GM15510 (cell line): ENCODE measurements around the gene TAS2R5.

Experiments
- POLR2A ChIP-seq: IDR thresholded peaks from 3 replicates; pipeline ENCODE4 v1.6.1; 2011; ENCODE audit warnings: borderline replicate concordance; ENCODE audit not compliant: insufficient read length; ENCODE audit errors: extremely low read depth

The TAS2R5 gene, protein sequence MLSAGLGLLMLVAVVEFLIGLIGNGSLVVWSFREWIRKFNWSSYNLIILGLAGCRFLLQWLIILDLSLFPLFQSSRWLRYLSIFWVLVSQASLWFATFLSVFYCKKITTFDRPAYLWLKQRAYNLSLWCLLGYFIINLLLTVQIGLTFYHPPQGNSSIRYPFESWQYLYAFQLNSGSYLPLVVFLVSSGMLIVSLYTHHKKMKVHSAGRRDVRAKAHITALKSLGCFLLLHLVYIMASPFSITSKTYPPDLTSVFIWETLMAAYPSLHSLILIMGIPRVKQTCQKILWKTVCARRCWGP

DNA sequence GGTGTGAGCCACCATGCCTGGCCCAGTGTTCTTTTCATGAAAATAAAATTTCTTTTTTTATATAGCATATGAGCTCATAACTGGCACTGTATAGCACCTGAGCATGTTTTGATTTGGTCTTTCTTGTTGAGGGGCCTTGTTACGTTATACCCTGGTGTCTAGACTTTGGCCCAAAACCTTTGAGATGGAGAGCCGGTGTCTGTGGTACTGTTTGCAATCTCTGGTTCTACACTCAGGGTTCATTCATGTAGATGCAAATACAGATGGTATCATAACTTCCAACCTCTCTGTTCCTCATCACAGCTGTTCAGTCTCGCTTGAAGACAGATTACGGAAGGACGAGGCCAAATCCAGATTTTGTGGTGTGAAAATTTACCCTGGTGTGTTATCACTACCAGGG, at the start of gene TAS2R5:
TAS2R5 (plus strand) TSS at position 301 of the 400 bp plus-strand sequence. CDS start 145 bp downstream, outside the sequence.
- no peak for TF ChIP-seq POLR2A

- no peak for TF ChIP-seq POLR2A
Observed at GRCh38 chr7:141742229-141742628, 47.8 kb upstream of the TAS2R5 start.

DNA sequence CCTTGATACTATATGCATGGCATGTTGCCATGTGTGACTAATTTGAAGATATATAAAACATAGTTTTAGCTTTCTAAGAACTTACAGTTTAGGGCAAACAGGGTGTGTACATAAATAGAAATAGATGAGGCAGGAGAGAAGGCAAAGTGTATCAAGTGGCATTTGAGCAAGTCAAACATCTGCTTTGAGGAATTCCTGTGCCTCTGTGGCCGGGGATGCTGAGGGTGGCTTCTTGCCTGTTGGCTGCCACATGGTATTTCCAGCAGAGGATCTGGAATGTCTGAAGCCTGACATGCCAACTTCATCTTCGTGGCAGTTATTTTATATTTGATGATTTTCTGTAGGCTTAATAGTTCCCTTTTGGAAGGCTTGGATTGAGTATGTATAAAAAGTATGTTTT, 45.9 kb upstream of the TAS2R5 start:
- no peak for TF ChIP-seq POLR2A

GRCh38 chr7:141748396-141748795, 41.6 kb upstream of the TAS2R5 start:
- TF ChIP-seq POLR2A: no peak

DNA sequence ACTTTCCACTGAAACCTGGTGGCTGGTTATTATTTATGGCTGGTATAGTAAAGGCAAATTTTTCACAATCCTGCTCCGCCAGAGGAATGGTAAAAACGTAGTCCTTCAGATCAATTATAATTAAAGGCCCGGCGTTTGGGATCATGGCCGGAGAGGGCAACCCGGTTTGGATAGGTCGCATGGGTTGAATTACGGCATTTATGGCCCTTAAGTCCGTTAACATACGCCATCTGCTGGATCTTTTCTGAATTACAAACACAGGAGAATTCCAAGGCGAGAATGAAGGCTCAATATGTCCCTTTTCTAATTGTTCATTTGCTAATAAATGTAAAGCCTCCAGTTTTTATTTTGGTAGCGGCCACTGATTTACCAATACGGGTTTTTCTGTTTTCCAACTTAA, 37.4 kb upstream of the TAS2R5 start:
- no peak for TF ChIP-seq POLR2A

- TF ChIP-seq POLR2A: no peak
Observed at GRCh38 chr7:141754939-141755338, 35.1 kb upstream of the TAS2R5 start.

GRCh38 chr7:141763797-141764196, 26.2 kb upstream of the TAS2R5 start, which contains the start of gene TAS2R3:
Gene TAS2R3 (plus strand): TSS chr7:141764097. CDS start chr7:141764159, 62 bp downstream.
- TF ChIP-seq POLR2A: no peak

- TF ChIP-seq POLR2A: no peak
Observed at GRCh38 chr7:141776374-141776773, 13.6 kb upstream of the TAS2R5 start, which contains the start of gene TAS2R4. Gene TAS2R4 (plus strand): TSS chr7:141776674. CDS start chr7:141778489, 1,815 bp downstream.

- no peak for TF ChIP-seq POLR2A
Observed at GRCh38 chr7:141785706-141786552, 4.1 kb upstream of the TAS2R5 start.

GRCh38 chr7:141788296-141788695, 1.7 kb upstream of the TAS2R5 start:
- TF ChIP-seq POLR2A: no peak

- TF ChIP-seq POLR2A: no peak
Observed at GRCh38 chr7:141792526-141792925, 2.5 kb downstream of the TAS2R5 start.

- TF ChIP-seq POLR2A: no peak
Observed at GRCh38 chr7:141820067-141820466, 30.1 kb downstream of the TAS2R5 start.

DNA sequence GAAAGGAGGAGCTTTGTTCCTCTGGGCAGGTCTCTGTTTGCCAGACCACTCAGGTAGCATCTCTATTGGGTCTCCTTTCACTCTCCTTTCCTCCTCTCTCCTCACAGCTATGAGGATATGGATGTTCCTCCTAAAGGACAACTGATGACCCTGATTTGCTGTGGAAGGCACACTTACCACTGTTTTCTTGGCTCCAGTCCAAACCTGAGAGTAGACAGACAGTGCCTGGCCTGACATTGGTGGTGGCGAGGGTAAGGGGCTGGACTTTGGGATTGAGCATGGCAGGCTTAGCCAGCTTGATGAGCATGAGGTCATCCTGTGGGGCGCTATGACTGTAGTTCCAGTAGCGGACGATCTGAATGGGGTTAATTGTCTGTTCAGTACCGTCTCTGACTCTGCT, 47.7 kb downstream of the TAS2R5 start:
- TF ChIP-seq POLR2A: no peak

DNA sequence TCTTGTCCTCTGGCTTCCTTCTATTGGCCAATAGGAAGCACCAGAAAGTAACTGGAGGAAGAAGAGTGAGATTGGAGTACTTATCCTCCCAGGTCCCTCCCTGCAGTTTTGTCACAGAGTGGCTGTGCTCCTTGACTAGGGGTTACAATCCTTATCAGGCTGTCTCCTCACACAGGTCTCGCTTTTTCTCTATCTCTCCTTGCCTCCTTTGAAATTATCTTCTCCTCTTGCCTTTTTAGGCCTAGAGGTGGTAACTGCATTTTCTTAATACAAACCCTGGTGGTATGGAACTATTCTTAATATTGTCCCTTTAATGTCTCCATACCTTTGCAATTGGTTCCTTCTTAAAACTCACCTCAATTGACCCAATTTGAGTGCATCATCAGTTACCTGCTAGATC, 48.6 kb downstream of the TAS2R5 start:
- no peak for TF ChIP-seq POLR2A

DNA sequence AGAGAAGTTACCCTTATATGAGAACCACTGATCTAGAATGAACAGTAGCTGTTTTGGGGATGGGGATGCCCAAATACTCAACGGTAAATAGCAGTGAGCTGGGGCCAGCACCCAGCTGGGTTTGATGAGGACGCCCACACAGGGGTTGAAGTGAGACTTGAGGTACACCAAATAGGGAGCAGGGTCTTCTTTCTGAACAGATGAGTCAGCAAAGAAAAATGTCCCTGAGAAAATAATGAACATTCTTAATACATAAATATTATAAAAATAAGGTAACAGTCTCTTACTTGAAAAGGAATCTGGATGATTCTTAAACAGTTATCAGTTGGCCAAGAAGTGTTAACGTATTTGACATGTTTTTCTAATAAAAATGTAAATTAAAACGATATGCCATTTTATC, 49.2 kb downstream of the TAS2R5 start:
- no peak for TF ChIP-seq POLR2A
